Dermis microvascular lymphatic vessel endothelial cell (primary cell): ENCODE data around the gene MGAT3. TPM values are rescaled to one million over a fixed set of nuclear protein-coding genes. Genes with fewer than 3 reads are reported as not detected.
"Not testable (repeated sequence)": the region's sequence is repeated elsewhere in the genome, so short reads cannot be mapped to it uniquely, and the experiment has no call there.

Experiments
- DNase-seq, 2 donors: peaks; one replicate each; pipeline versions ENCODE4 v3.0.0 to v3.0.0-alpha.2; 2010; ENCODE audit warnings: low read depth in 2 of 2
- total RNA-seq: library from RNA; depleted of rRNA; stranded (reverse); fragments of >200 nt; gene quantifications from 2 replicates; pipeline ENCODE4 v1.2.1, GENCODE V29; 2014

MGAT3 gene
- total RNA-seq, 1 donor from 2014 or later: not detected

DNA sequence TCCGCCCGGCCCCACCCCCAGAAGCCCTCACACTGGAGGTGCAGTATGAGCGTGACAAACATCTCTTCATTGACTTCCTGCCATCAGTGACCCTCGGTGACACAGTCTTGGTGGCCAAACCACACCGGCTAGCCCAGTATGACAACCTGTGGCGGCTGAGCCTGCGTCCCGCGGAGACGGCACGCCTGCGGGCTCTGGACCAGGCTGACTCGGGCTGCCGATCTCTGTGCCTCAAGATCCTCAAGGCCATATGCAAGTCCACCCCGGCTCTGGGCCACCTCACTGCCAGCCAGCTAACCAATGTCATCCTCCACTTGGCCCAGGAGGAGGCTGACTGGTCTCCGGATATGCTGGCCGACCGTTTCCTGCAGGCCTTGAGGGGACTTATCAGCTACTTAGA is 57.0 kb downstream of the MGAT3 start:
- DNase-seq: no peak

- DNase-seq: peak in 1 of 2 donors; percentile 51
These were observed 57.7 kb downstream of the MGAT3 start for GRCh38 chr22:39514373-39514973.

DNA sequence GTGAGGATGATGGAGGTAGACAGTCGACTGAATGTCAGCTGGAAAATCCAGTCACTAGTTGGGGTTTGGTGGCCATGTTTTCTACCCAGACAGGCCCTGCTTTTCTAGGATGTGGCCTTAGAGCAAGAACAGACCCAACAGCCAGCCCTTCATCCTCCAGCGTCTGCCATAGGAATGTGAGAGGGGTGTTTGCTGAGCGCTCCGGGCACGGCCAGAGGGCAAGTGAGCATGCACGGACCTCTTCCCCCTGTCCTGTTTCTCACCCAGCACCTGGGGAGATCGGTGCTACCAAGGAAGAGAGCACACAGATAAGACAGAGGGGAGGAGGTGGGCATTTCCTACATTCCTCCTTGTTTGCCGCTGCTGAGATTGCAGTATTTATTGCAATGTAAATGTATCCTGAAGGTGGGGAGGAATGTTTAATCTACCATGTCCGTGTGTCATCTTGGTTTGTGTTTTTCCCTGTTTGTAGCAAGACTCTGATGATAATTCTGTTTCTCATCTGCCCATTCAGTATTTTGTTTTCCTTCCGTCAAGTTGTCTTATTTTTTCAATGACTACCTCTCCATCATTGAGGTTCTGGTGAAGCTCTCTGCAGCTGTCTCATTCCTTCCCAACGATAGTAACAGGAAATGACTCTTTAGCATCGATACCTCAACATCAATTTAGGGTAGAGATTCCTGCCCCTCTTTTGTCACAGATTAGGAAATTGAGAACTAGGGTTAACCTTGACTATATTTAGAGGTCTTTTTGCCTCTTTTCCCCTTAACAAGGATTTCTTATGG is 58.6 kb downstream of the MGAT3 start:
- no peak for DNase-seq

DNA sequence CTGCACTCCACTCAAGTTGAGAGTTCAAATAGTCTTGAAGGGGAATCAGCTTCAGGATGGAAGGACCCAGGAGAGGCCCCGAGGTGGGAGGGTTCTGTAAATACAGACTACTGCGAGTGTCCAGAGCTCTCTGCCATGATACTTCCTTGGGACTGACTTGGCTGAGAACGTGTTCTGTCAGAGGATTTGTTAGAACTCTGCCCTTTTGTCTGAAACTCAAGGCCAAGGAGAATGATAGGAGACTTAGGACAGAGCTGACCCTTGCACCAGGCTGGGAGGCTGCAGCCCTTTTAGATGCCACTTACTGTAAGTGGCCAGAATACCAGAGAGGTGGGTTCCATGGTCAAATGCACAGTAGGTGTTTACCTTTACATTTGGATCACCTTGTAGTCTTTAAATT is 60.7 kb downstream of the MGAT3 start:
- no peak for DNase-seq

DNA sequence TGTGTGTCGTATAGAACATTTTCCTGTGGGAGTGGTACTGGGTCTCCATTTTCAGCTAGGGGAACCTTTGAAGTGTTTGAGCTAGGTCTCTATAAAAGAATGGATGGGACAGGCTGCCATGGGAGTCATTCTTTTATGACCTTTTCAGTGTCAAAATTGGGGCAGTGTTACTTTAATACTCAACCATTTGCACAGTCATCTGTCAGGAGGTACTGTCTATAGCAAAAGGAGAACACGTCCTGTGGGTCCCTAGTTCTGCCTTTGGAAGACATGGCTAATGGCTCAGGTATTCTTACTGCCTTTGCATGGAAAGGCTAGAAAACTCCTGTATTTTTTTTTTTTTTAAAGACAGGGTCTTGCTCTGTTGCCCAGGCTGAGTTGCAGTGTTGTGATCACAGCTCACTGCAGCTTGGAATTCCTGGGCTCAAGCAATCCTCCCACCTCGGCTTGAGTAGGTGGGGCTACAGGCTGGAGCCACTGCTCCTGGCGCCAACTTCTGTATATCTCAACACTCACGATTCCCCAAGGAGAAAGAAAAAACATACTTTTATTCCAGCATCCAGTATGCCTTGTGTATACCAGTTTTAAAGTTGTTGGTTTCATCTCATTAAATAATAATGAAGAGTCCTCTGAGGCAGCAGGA is 61.5 kb downstream of the MGAT3 start:
- no peak for DNase-seq

DNA sequence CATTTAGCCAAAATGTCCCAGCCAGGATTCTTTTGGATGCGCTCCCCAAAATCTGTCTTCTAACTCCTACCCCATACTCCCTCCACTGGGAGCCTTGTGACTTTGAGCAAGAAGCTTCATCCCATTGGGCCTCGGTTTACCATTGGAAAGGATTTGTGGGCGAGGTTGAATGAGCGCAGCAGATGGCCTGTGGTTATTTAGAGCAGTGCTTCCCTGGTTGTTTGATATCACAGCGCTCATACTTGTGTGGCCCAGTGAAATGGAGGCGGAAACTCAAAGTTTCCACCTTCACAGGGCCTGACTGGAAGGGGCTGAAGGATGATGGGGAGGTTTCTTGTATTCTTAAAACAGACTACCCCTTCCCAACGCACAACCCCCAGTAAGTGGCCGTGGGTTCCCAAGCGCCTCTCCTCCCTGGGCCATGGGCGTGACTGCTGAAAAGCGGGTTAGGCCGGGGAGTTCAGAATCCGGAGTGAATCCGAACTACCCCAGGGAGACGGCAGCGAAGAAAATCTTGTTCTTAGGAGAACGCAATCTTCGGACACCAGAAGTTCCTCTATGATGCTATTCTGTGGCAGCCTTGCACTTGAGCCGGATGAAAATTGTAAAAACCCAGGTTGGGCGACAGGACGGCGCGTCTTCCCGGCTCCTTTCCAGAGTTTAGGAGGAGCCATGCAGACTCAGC is 62.3 kb downstream of the MGAT3 start:
- DNase-seq: no peak

DNA sequence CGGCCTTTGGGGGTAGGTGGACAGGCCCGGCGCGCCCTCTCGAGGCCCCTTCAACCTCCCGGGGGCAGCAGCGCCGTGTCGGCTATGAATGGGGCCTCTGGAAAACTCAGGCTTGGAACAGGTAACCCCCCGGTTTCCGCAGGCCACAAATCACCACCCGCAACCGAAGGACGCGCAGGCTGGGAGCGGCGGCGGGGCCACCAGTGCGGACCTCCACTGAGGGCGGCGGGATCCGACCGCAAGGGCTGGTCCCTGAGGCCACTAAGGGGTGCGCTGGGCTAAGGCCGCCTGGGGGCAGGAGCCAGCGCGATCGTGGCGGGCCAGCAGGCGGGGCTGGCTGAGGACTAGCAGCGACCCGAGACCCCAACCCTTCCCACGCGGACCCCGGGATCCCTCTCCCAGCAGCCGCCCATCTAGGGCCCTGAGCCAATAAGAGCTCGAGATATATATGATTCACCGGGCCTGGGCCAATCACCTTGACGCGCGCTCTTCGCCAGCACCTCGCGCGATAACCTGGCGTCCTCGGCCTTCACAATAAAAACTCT is 62.9 kb downstream of the MGAT3 start:
- DNase-seq: peak; percentile 99 to 100

GRCh38 chr22:39520226-39521105 is 63.7 kb downstream of the MGAT3 start, which contains the start of gene ATF4:
Gene ATF4, plus strand, starts transcription at chr22:39520562. Its CDS starts 884 bp downstream, at chr22:39521446.
- no peak for DNase-seq

- peak; percentile 56 to 87 for DNase-seq
These were observed 64.5 kb downstream of the MGAT3 start for GRCh38 chr22:39521106-39521885.

DNA sequence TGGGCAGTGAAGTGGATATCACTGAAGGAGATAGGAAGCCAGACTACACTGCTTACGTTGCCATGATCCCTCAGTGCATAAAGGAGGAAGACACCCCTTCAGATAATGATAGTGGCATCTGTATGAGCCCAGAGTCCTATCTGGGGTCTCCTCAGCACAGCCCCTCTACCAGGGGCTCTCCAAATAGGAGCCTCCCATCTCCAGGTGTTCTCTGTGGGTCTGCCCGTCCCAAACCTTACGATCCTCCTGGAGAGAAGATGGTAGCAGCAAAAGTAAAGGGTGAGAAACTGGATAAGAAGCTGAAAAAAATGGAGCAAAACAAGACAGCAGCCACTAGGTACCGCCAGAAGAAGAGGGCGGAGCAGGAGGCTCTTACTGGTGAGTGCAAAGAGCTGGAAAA is 65.3 kb downstream of the MGAT3 start:
- not testable (repeated sequence) for DNase-seq

GRCh38 chr22:39522567-39523300 is 65.9 kb downstream of the MGAT3 start:
- peak in 1 of 2 donors; percentile 48 for DNase-seq

DNA sequence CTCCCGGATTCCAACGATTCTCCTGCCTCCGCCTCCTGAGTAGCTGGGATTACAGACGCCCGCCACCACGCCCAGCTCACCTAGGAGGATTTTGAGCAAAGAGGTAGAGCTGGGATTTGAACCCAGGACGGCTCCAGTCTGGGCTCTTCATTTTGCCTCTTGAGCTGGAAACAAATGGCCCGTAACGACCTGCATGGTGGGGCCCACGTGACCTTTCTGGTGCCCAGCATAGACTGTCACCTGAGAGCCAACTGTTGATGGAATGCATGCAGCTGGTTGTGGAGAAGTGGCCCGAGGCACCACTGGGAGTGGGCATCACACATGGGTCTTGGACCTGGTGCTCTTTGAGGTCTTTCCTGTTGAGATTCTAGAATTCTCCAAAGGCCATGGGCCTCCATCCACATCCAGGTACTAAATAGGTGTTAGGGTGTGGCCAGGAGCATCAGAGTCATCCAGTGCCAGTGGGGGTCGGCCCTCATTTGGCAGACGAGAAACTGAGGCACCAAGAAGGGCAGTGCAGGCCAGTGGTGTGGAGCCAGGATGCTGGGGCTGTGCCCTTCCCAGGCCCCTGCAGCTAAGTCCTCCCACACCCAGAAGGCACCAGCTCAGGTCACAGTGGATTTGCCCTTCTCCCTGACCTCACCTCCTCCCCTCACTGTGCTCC is 67.4 kb downstream of the MGAT3 start:
- no peak for DNase-seq

DNA sequence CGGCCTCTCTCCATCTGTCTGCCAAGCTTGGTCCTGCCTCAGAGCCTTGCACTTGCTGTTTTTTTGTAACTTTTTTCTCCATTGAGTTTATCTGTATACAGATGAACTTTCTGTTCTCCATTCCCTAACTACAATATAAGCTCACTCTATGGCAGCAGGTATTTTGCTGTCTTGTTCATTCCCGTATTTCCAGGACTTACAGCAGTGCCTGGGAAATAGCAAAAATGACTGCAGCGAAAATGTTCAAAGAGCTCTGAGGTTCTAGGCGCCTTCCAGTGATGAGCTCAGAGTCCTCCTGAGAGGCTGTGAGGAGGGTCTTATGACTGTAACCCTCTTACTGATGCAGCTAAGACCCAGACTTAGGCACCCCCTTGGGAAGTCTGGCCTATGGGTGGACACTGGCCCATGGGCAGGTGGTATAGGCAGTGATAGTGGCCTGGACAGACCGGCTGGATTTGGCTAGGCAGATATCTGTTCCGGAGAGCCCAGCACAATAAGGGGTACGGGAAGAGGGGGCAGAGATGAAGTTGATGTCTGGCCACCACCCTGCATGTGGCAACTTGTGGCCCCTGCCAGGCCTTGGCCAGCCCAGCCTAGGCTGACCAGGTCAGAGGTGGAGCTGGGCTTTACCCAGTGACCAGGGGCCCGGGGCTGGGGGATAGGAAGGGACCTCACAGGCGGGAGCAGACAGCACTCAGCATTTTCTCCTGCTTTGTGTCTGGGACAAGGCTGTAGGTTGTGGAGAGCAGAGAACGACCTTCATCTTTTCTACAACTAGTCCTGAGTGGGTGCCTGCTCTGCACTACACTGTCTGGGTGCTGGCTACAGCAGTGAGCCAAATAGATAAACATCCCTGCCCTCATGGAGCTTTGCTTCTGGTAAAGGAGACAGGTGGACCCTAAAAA is 68.2 kb downstream of the MGAT3 start:
- DNase-seq: no peak

DNA sequence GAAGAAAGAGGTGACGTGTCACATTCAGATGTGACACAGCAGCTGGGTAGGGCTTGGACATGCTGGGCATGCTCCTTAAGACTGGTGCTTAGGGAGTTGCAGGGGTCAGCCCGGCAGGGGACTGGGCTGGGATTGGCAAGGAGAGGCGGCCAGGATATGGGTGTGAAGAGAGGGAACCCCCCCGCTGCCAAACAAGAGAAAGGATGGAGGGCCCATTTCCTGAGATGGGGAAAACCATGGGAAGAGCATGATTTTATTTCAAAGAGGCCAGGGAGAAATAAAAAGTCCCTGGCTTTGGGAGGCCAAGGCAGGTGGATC is 68.8 kb downstream of the MGAT3 start:
- DNase-seq: no peak

DNA sequence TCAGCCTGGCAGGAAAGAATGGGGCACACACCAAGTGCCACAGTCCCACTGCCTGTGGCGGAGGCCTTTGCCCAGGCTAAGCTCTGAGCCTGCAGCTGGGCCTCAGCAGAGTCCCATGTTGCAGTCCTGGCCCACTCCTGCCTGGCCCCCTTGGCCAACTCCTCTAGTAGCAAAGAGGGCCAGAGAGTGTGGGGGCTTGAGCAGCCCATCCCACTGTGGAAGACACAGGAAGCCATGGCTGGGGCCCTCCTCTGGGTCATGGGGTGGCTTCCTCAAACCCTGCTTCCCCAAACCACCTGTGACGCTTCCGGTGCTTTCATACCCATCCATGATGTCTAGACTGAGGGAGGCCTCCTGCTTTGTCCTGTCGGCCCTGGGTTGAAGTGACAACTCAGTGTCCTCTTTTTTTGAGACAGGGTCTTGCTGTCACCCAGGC is 69.9 kb downstream of the MGAT3 start:
- no peak for DNase-seq

DNA sequence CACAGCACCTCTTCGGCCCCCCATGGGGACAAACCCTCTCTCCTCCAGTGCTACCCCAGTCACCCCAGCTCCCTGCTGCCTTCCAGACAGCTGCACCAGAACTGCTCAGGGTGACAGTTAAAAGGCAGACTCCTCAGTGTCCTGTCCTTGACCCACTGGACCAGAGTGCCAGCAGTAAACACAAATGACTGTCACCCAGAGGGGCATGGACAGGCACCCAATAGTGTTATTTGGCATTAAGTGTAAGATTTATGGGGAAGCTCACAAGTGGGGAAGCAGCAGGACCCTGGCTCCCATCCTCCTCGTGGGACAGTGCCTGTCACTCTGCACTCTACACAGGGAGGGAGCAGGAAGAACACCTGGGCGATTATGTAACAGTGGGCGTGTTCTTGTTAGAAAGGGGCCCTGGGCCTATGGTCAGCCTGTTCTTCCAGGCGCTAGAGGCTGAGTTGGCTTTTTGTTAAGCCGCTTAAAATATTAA is 70.7 kb downstream of the MGAT3 start:
- DNase-seq: no peak

DNA sequence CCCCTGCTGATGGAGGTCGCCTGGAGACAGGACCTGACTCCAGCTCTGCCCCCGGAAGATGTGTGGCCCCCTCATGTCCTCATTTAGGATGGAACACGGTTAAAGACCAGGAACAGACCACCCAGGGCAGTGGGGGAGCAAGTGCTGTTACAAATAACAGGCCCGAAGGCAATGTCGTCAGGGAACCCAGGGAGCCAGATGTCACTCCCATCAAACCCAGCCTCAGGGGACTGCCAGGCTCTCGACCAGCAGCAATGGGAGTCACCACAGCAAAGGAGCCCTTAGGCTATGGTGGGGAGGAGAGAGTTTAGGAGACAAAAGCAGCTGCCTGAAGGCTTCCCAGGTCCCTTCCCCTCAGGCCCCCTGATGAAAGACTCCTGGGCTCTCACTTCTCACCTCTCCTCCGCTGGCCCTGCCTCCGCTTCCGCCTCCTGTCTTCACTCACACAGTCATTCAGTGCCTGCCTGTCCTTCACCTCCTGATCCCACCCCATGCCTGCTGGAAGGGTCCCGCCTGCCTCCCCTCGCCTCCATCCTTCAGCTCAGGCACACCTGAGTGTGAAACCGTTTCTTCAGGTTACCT is 71.4 kb downstream of the MGAT3 start:
- no peak for DNase-seq
